Measurements from ENCODE around the gene ABCF1. TPM values are rescaled to one million over a fixed set of nuclear protein-coding genes. Genes with fewer than 3 reads are reported as not detected.

Gene ABCF1
- total RNA-seq, 1 experiment from 2014 or later, result 53.3 TPM

DNA sequence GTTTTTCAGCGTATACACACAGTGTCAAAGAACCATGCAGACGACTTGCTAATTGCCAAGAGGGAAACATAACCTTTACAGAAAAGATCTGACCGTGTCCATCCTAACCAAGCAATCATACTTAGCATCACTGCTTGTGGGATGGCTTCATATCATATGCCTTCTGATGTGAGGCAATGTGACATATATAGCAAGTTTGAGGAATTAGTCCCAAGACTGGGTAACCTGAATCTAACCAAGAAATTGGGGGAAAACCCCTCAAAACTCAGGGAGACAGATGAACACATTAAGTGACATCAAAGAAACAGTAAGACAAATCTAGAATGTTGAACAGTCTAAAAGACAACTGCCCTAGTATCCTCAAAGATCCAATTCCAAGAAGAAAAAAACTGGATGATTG lies 33.3 kb upstream of the ABCF1 start:
- Histone ChIP-seq H3K79me2 (ENCODE audit: insufficient read depth, low read length) (no peaks in the 10 kb centered on the region), H3K4me1 (ENCODE audit: control insufficient read depth in 1 of 2, insufficient read depth in 2 of 2, low read length in 2 of 2) (peaks cover 0 to 7% of the 10 kb centered on the region in 2 experiments; a peak in 2 of 4 replicates), H3K27me3 (ENCODE audit: insufficient read depth, low read length) (no peaks in the 10 kb centered on the region), H3K36me3 (ENCODE audit: control insufficient read depth in 1 of 2, insufficient read depth in 2 of 2, low read length in 2 of 2) (no peaks in the 10 kb centered on the region), H3K27ac (ENCODE audit: low read depth, low read length) (no peak overlapping the region), H3K4me3 (replicated peaks in 1 of 2; ENCODE audit: low read depth in 1 of 2, low read length in 2 of 2) (no peak overlapping the region), H2AFZ (ENCODE audit: low read depth, low read length, poor library complexity, severe bottlenecking) (no peak overlapping the region), H3K4me2 (ENCODE audit: low read length) (no peak overlapping the region), H3K9me3 (ENCODE audit: control insufficient read depth in 1 of 2, insufficient read depth in 1 of 2, low read depth in 1 of 2, low read length in 2 of 2) (no peaks in the 10 kb centered on the region), H4K20me1 (ENCODE audit: insufficient read depth) (no peaks in the 10 kb centered on the region), H3K9ac (ENCODE audit: low read length) (no peak overlapping the region), H3K9me2 (ENCODE audit: insufficient read depth) (no peaks in the 10 kb centered on the region)
- POLR2A ChIA-PET, result no interaction called here
- ATAC-seq, result no peak
- no peak for DNase-seq (ENCODE audit: low read depth, low spot score)
- intact Hi-C loops (cut with micrococcal nuclease), result no loop called here
- BruUV-seq (replicated peaks), result no TSS peak
- TF ChIP-seq, protein P1, sequence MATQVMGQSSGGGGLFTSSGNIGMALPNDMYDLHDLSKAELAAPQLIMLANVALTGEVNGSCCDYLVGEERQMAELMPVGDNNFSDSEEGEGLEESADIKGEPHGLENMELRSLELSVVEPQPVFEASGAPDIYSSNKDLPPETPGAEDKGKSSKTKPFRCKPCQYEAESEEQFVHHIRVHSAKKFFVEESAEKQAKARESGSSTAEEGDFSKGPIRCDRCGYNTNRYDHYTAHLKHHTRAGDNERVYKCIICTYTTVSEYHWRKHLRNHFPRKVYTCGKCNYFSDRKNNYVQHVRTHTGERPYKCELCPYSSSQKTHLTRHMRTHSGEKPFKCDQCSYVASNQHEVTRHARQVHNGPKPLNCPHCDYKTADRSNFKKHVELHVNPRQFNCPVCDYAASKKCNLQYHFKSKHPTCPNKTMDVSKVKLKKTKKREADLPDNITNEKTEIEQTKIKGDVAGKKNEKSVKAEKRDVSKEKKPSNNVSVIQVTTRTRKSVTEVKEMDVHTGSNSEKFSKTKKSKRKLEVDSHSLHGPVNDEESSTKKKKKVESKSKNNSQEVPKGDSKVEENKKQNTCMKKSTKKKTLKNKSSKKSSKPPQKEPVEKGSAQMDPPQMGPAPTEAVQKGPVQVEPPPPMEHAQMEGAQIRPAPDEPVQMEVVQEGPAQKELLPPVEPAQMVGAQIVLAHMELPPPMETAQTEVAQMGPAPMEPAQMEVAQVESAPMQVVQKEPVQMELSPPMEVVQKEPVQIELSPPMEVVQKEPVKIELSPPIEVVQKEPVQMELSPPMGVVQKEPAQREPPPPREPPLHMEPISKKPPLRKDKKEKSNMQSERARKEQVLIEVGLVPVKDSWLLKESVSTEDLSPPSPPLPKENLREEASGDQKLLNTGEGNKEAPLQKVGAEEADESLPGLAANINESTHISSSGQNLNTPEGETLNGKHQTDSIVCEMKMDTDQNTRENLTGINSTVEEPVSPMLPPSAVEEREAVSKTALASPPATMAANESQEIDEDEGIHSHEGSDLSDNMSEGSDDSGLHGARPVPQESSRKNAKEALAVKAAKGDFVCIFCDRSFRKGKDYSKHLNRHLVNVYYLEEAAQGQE (IDR thresholded peaks at IDR 0.05; ENCODE audit: low read depth), result no peak
- no peak for TF ChIP-seq CBX3 (IDR thresholded peaks at IDR 0.05; ENCODE audit: low read depth)
- TF ChIP-seq ZBTB33 (IDR thresholded peaks at IDR 0.05; ENCODE audit: extremely low read depth, insufficient replicate concordance, low read length), result no peak
- TF ChIP-seq MAX (IDR thresholded peaks at IDR 0.05), result no peak
- TF ChIP-seq, protein P2, sequence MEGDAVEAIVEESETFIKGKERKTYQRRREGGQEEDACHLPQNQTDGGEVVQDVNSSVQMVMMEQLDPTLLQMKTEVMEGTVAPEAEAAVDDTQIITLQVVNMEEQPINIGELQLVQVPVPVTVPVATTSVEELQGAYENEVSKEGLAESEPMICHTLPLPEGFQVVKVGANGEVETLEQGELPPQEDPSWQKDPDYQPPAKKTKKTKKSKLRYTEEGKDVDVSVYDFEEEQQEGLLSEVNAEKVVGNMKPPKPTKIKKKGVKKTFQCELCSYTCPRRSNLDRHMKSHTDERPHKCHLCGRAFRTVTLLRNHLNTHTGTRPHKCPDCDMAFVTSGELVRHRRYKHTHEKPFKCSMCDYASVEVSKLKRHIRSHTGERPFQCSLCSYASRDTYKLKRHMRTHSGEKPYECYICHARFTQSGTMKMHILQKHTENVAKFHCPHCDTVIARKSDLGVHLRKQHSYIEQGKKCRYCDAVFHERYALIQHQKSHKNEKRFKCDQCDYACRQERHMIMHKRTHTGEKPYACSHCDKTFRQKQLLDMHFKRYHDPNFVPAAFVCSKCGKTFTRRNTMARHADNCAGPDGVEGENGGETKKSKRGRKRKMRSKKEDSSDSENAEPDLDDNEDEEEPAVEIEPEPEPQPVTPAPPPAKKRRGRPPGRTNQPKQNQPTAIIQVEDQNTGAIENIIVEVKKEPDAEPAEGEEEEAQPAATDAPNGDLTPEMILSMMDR (IDR thresholded peaks at IDR 0.05 in 2 of 3, conservative IDR thresholded peaks at IDR 0.05 in 1 of 3; ENCODE audit: borderline replicate concordance in 1 of 3, insufficient read depth in 1 of 3, low read depth in 2 of 3, low read length in 2 of 3), result no peak
- no peak for TF ChIP-seq CEBPB (IDR thresholded peaks at IDR 0.05; ENCODE audit: low read depth)
- RAD21 ChIA-PET (ENCODE audit: low non-redundant PET in 1 of 2, low total read pairs in 2 of 2, uncharacterized antibody in 2 of 2, unreplicated experiment in 2 of 2), result no interaction called here
- CTCF ChIA-PET, result no interaction called here

Data from HCT116 (cell line).